ENCODE results near the gene GRAP2. TPM values are rescaled to one million over a fixed set of nuclear protein-coding genes. Genes with fewer than 3 reads are reported as not detected.

Gene GRAP2
- total and polyA plus RNA-seq, 2 of the 8 experiments (the other 6 are each of a cell fraction or from before 2014, with no cell fraction given) = 0.08 TPM; not detected in 1

- H3K23me2 ChIP-seq (ENCODE audit: low read depth, low read length) = no peaks in the 10 kb centered on the region
- H3K14ac ChIP-seq (ENCODE audit: insufficient read length) = no peak overlapping the region
- H2BK5ac ChIP-seq (ENCODE audit: low read depth, low read length) = no peak overlapping the region
- no peak overlapping the region for H3K4me2 ChIP-seq (ENCODE audit: insufficient read depth in 1 of 2, low read depth in 2 of 2, low read length in 2 of 2)
- no peaks in the 10 kb centered on the region for H3K9me3 ChIP-seq (ENCODE audit: insufficient read depth in 2 of 2, low read depth in 1 of 2, low read length in 1 of 2)
- ChIA-PET CTCF (ENCODE audit: partially characterized antibody) (interaction anchor here (0.9 to 3.3 kb wide), 9 partner anchors 10 to 545 kb away, joined by 3 to 13 read pairs (median 3); no protein-coding TSS in a partner anchor), POLR2A (ENCODE audit: partially characterized antibody) (interaction anchor here (0.6 kb wide), 1 partner anchor 963 kb away, joined by 3 read pairs; no protein-coding TSS in a partner anchor)
- H3K4ac ChIP-seq (replicated peaks; ENCODE audit: insufficient read length, low read depth, low read length) = no peak overlapping the region
- no peak overlapping the region for H3K18ac ChIP-seq (ENCODE audit: extremely low read depth, low read length)
- no peaks in the 10 kb centered on the region for H3K79me2 ChIP-seq (ENCODE audit: control insufficient read depth in 1 of 2, insufficient read depth in 2 of 2, low read length in 2 of 2)
- H3K56ac ChIP-seq (replicated peaks; ENCODE audit: insufficient read length, low read depth, low read length) = no peak overlapping the region
- DNase-seq (ENCODE audit: low read depth in 1 of 2, low spot score in 2 of 2) (no peak), FAIRE-seq (no peak)
- no peak overlapping the region for H2BK20ac ChIP-seq (ENCODE audit: low read length)
- H3K23ac ChIP-seq (ENCODE audit: insufficient read length) = no peak overlapping the region
- peaks cover 0 to 7% (median 0%) of the 10 kb centered on the region in 4 experiments; a peak in 4 of 7 replicates for H3K4me1 ChIP-seq (replicated peaks in 1 of 4; ENCODE audit: control insufficient read depth in 3 of 4, insufficient read depth in 4 of 4, low read length in 3 of 4)
- no peak overlapping the region for H2AFZ ChIP-seq (ENCODE audit: low read length)
- H2AK5ac ChIP-seq (ENCODE audit: low read depth, low read length) = no peak overlapping the region
- no peak overlapping the region for H2BK120ac ChIP-seq (replicated peaks; ENCODE audit: low read depth, low read length)
- H3K9ac ChIP-seq (replicated peaks in 1 of 4; ENCODE audit: extremely low read depth in 1 of 4, low read depth in 3 of 4, low read length in 3 of 4) = no peak overlapping the region
- H4K20me1 ChIP-seq (replicated peaks in 1 of 2; ENCODE audit: control insufficient read depth in 1 of 2, insufficient read depth in 2 of 2, low read length in 2 of 2) = no peaks in the 10 kb centered on the region
- no peak overlapping the region for H3K27ac ChIP-seq (ENCODE audit: low read depth, low read length)
- H3K4me3 ChIP-seq (ENCODE audit: extremely low read depth in 1 of 4, insufficient read depth in 2 of 4, low read depth in 3 of 4, low read length in 4 of 4) = no peak overlapping the region
- no peak overlapping the region for H4K8ac ChIP-seq (ENCODE audit: extremely low read depth, insufficient read depth, low read length)
- H3K36me3 ChIP-seq (ENCODE audit: control insufficient read depth in 2 of 4, insufficient read depth in 4 of 4, low read length in 3 of 4) = no peaks in the 10 kb centered on the region
- peaks cover 0 to 2% (median under 1%) of the 10 kb centered on the region in 4 experiments; a peak in 3 of 7 replicates for H3K27me3 ChIP-seq (replicated peaks in 1 of 4; ENCODE audit: control insufficient read depth in 3 of 4, extremely low read depth in 1 of 4, insufficient read depth in 3 of 4, low read length in 3 of 4)
- no peak overlapping the region for H4K5ac ChIP-seq (ENCODE audit: insufficient read length, low read depth, low read length)
- H4K91ac ChIP-seq (replicated peaks; ENCODE audit: insufficient read length, low read length) = no peak overlapping the region
- WGBS, 2 experiments (ENCODE audit: extremely low coverage in 1 of 2, insufficient coverage in 1 of 2, insufficient read length in 1 of 2, insufficient replicate concordance in 2 of 2, low coverage in 1 of 2, low lambda C conversion rate in 2 of 2, missing lambda C conversion rate in 1 of 2) = 85% methylated on average over 5 of the region's 5 CpGs; no CpG with 5 or more reads in 1 of the 2 experiments
- no peak overlapping the region for H2BK15ac ChIP-seq (ENCODE audit: low read length)
- H2BK12ac ChIP-seq (ENCODE audit: low read depth, low read length) = no peak overlapping the region
- no peak for TF ChIP-seq HDAC6 (IDR thresholded peaks at IDR 0.05; ENCODE audit: low read depth, low read length)
- no peaks in the 10 kb centered on the region for H3K79me1 ChIP-seq (ENCODE audit: low read depth, low read length)
Measured at GRCh38 chr22:39973656-39974055, 72.8 kb downstream of the GRAP2 start.

Data from H1 (cell line).